Measurements from ENCODE around the gene ZNF407.

ZNF407 gene

GRCh38 chr18:74784752-74785151 is 187.1 kb downstream of the ZNF407 start:
- H3K27me3 ChIP-seq (ENCODE audit: insufficient read depth, low read depth), result no peaks in the 10 kb centered on the region
- no peak overlapping the region for H3K4me3 ChIP-seq (IDR thresholded peaks at IDR 0.05; ENCODE audit: insufficient read depth, low read depth, low read length)
- H3K4me1 ChIP-seq (ENCODE audit: low read depth, poor library complexity, severe bottlenecking), result no peaks in the 10 kb centered on the region
- no peaks in the 10 kb centered on the region for H3K36me3 ChIP-seq (ENCODE audit: insufficient read depth)
- H3K27ac ChIP-seq, result no peak overlapping the region
- H4K20me1 ChIP-seq (ENCODE audit: insufficient read depth), result no peaks in the 10 kb centered on the region
- H3K9ac ChIP-seq, result no peak overlapping the region
- no peak overlapping the region for H2AFZ ChIP-seq (ENCODE audit: low read depth)
- no peak overlapping the region for H3K4me2 ChIP-seq
- TF ChIP-seq CTCF (conservative IDR thresholded peaks at IDR 0.05; ENCODE audit: low read depth, low read length), result no peak
- no peaks in the 10 kb centered on the region for H3K79me2 ChIP-seq (ENCODE audit: insufficient read depth, low read depth)

DNA sequence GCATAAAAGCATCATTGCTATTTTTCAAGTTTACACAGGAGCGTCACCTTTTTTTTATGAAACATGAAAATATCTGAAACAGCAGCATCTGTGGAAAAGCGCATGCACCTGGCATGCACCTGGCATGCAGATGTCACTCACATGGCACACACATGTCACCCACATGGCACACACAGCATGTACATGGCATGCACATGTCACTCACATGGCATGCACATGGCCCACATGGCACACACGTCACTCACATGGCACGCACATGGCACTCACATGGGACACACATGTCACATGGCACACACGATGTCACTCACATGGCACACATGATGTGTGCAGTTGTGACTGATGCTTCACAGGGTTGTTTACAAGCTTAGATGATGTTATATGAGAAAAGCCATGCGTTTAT is 188.0 kb downstream of the ZNF407 start:
- no peaks in the 10 kb centered on the region for H3K79me2 ChIP-seq (ENCODE audit: insufficient read depth, low read depth)
- TF ChIP-seq CTCF (conservative IDR thresholded peaks at IDR 0.05; ENCODE audit: low read depth, low read length), result no peak
- H2AFZ ChIP-seq (ENCODE audit: low read depth), result no peak overlapping the region
- H3K4me1 ChIP-seq (ENCODE audit: low read depth, poor library complexity, severe bottlenecking), result no peaks in the 10 kb centered on the region
- H3K9ac ChIP-seq, result no peak overlapping the region
- no peak overlapping the region for H3K27ac ChIP-seq
- H3K4me3 ChIP-seq (IDR thresholded peaks at IDR 0.05; ENCODE audit: insufficient read depth, low read depth, low read length), result no peak overlapping the region
- H4K20me1 ChIP-seq (ENCODE audit: insufficient read depth), result no peaks in the 10 kb centered on the region
- H3K4me2 ChIP-seq, result no peak overlapping the region
- no peaks in the 10 kb centered on the region for H3K27me3 ChIP-seq (ENCODE audit: insufficient read depth, low read depth)
- H3K36me3 ChIP-seq (ENCODE audit: insufficient read depth), result no peaks in the 10 kb centered on the region

- H3K4me2 ChIP-seq, result no peak overlapping the region
These were observed 191.0 kb downstream of the ZNF407 start for GRCh38 chr18:74788657-74789056.

DNA sequence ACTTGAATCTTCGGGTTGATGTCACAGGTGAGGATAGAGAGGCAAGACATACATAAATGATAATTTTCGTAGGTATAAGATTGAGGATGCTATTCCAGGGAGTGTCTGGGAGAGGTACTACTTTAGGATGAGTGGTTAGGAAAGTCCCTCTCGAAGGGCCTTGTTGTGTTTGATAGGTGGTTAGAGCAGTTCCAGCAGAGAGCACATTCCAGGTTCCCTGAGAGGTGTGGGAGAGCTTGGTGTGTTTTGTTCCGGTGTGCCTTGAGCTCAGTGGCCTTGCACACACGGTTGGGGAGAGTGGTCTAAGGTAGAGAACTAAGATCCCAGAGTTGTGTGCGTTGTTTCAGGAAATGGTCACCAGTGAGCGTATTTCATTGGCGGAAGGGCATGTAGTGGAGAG is 191.4 kb downstream of the ZNF407 start:
- H3K27me3 ChIP-seq (ENCODE audit: insufficient read depth, low read depth), result no peaks in the 10 kb centered on the region
- H2AFZ ChIP-seq (ENCODE audit: low read depth), result no peak overlapping the region
- no peak overlapping the region for H3K4me2 ChIP-seq
- no peaks in the 10 kb centered on the region for H3K79me2 ChIP-seq (ENCODE audit: insufficient read depth, low read depth)
- no peak for TF ChIP-seq CTCF (conservative IDR thresholded peaks at IDR 0.05; ENCODE audit: low read depth, low read length)
- H3K4me1 ChIP-seq (ENCODE audit: low read depth, poor library complexity, severe bottlenecking), result no peaks in the 10 kb centered on the region
- no peak overlapping the region for H3K4me3 ChIP-seq (IDR thresholded peaks at IDR 0.05; ENCODE audit: insufficient read depth, low read depth, low read length)
- no peaks in the 10 kb centered on the region for H3K36me3 ChIP-seq (ENCODE audit: insufficient read depth)
- no peaks in the 10 kb centered on the region for H4K20me1 ChIP-seq (ENCODE audit: insufficient read depth)
- no peak overlapping the region for H3K9ac ChIP-seq
- no peak overlapping the region for H3K27ac ChIP-seq

More at GRCh38 chr18:74788657-74789056, 191.0 kb downstream of the ZNF407 start:
- Histone ChIP-seq H3K27ac (no peak overlapping the region), H3K4me3 (IDR thresholded peaks at IDR 0.05; ENCODE audit: insufficient read depth, low read depth, low read length) (no peak overlapping the region), H3K79me2 (ENCODE audit: insufficient read depth, low read depth) (no peaks in the 10 kb centered on the region), H3K36me3 (ENCODE audit: insufficient read depth) (no peaks in the 10 kb centered on the region), H4K20me1 (ENCODE audit: insufficient read depth) (no peaks in the 10 kb centered on the region), H2AFZ (ENCODE audit: low read depth) (no peak overlapping the region), H3K27me3 (ENCODE audit: insufficient read depth, low read depth) (no peaks in the 10 kb centered on the region), H3K9ac (no peak overlapping the region), H3K4me1 (ENCODE audit: low read depth, poor library complexity, severe bottlenecking) (no peaks in the 10 kb centered on the region)
- no peak for TF ChIP-seq CTCF (conservative IDR thresholded peaks at IDR 0.05; ENCODE audit: low read depth, low read length)

Data from KMS-11 (cell line).